ENCODE results near the gene SLC39A6. TPM values are rescaled to one million over a fixed set of nuclear protein-coding genes. Genes with fewer than 3 reads are reported as not detected.
"Not testable (repeated sequence)": the region's sequence is repeated elsewhere in the genome, so short reads cannot be mapped to it uniquely, and the experiment has no call there.

The SLC39A6 gene
- total RNA-seq, 2 experiments from 2014 or later = 19.4 to 19.7 TPM

GRCh38 chr18:36092116-36092515 lies 37.0 kb downstream of the SLC39A6 start:
- H3K4me3 Mint-ChIP-seq; ATAC-seq; H3K4me1 Mint-ChIP-seq (ENCODE audit: low read depth); H3K9me3 Mint-ChIP-seq (ENCODE audit: insufficient read depth); H3K36me3 Mint-ChIP-seq (ENCODE audit: low read depth); DNase-seq; CTCF ChIA-PET; H3K27ac Mint-ChIP-seq: not testable (repeated sequence)
- H3K27me3 Mint-ChIP-seq (ENCODE audit: low read depth) = peaks cover 14% of the 10 kb centered on the region
- POLR2A ChIA-PET = interaction anchor here (0.8 kb wide), 1 partner anchor 37 kb away, joined by 4 read pairs; the partner anchor contains the start of gene SLC39A6

GRCh38 chr18:36089001-36089400 lies 40.1 kb downstream of the SLC39A6 start:
- Mint-ChIP-seq H3K27ac (no peak overlapping the region), H3K4me3 (no peak overlapping the region), H3K27me3 (ENCODE audit: low read depth) (peaks cover 7% of the 10 kb centered on the region), H3K9me3 (ENCODE audit: insufficient read depth) (no peaks in the 10 kb centered on the region), H3K36me3 (ENCODE audit: low read depth) (no peaks in the 10 kb centered on the region), H3K4me1 (ENCODE audit: low read depth) (peaks cover 12% of the 10 kb centered on the region)
- DNase-seq (no peak), ATAC-seq (no peak)
- ChIA-PET CTCF (no interaction called here), POLR2A (no interaction called here)

- CTCF ChIA-PET = no interaction called here
Measured at GRCh38 chr18:36088256-36088655, 40.9 kb downstream of the SLC39A6 start.

GRCh38 chr18:36086186-36086585 lies 43.0 kb downstream of the SLC39A6 start:
- H3K9me3 Mint-ChIP-seq (ENCODE audit: insufficient read depth) = peaks cover 6% of the 10 kb centered on the region
- POLR2A ChIA-PET = no interaction called here
- DNase-seq (no peak), ATAC-seq (no peak)
- peaks cover 17% of the 10 kb centered on the region for H3K4me1 Mint-ChIP-seq (ENCODE audit: low read depth)
- H3K27ac Mint-ChIP-seq = no peak overlapping the region
- CTCF ChIA-PET = interaction anchor here (1.6 to 2.8 kb wide), 3 partner anchors 10 to 198 kb away, joined by 3 to 14 read pairs (median 3); no protein-coding TSS in a partner anchor
- H3K27me3 Mint-ChIP-seq (ENCODE audit: low read depth) = peaks cover 3% of the 10 kb centered on the region
- peaks cover under 1% of the 10 kb centered on the region for H3K36me3 Mint-ChIP-seq (ENCODE audit: low read depth)
- H3K4me3 Mint-ChIP-seq = no peak overlapping the region

More at GRCh38 chr18:36088256-36088655, 40.9 kb downstream of the SLC39A6 start:
- H3K36me3 Mint-ChIP-seq (ENCODE audit: low read depth) = no peaks in the 10 kb centered on the region
- peaks cover 16% of the 10 kb centered on the region for H3K4me1 Mint-ChIP-seq (ENCODE audit: low read depth)
- peaks cover 7% of the 10 kb centered on the region for H3K27me3 Mint-ChIP-seq (ENCODE audit: low read depth)
- H3K4me3 Mint-ChIP-seq = no peak overlapping the region
- DNase-seq (no peak), ATAC-seq (no peak)
- no peak overlapping the region for H3K27ac Mint-ChIP-seq
- H3K9me3 Mint-ChIP-seq (ENCODE audit: insufficient read depth) = no peaks in the 10 kb centered on the region
- POLR2A ChIA-PET = no interaction called here

- Mint-ChIP-seq H3K27me3 (ENCODE audit: low read depth) (peaks cover 3% of the 10 kb centered on the region), H3K4me1 (ENCODE audit: low read depth) (peaks cover 17% of the 10 kb centered on the region), H3K9me3 (ENCODE audit: insufficient read depth) (peaks cover 16% of the 10 kb centered on the region), H3K36me3 (ENCODE audit: low read depth) (peaks cover 4% of the 10 kb centered on the region), H3K4me3 (no peak overlapping the region), H3K27ac (no peak overlapping the region)
- POLR2A ChIA-PET = interaction anchor here (1.2 kb wide), 1 partner anchor 44 kb away, joined by 4 read pairs; the partner anchor contains the start of gene SLC39A6
- ATAC-seq (no peak), DNase-seq (no peak)
- CTCF ChIA-PET = interaction anchor here (1.6 to 2.8 kb wide), 3 partner anchors 11 to 199 kb away, joined by 3 to 14 read pairs (median 3); no protein-coding TSS in a partner anchor
Measured at GRCh38 chr18:36085195-36085594, 43.9 kb downstream of the SLC39A6 start.

GRCh38 chr18:36083729-36084128 lies 45.4 kb downstream of the SLC39A6 start:
- peaks cover 3% of the 10 kb centered on the region for H3K27me3 Mint-ChIP-seq (ENCODE audit: low read depth)
- CTCF ChIA-PET = interaction anchor here (1.0 kb wide), 1 partner anchor 66 kb away, joined by 3 read pairs; no protein-coding TSS in a partner anchor
- ATAC-seq (no peak), DNase-seq (no peak)
- H3K36me3 Mint-ChIP-seq (ENCODE audit: low read depth) = peaks cover 4% of the 10 kb centered on the region
- H3K4me1 Mint-ChIP-seq (ENCODE audit: low read depth) = peaks cover 17% of the 10 kb centered on the region
- H3K9me3 Mint-ChIP-seq (ENCODE audit: insufficient read depth) = peaks cover 20% of the 10 kb centered on the region
- no peak overlapping the region for H3K27ac Mint-ChIP-seq
- POLR2A ChIA-PET = no interaction called here
- no peak overlapping the region for H3K4me3 Mint-ChIP-seq

- ATAC-seq; H3K4me3 Mint-ChIP-seq; POLR2A ChIA-PET; H3K27me3 Mint-ChIP-seq (ENCODE audit: low read depth); H3K27ac Mint-ChIP-seq; H3K36me3 Mint-ChIP-seq (ENCODE audit: low read depth); CTCF ChIA-PET; DNase-seq: not testable (repeated sequence)
- Mint-ChIP-seq H3K9me3 (ENCODE audit: insufficient read depth) (peaks cover 20% of the 10 kb centered on the region), H3K4me1 (ENCODE audit: low read depth) (peaks cover 17% of the 10 kb centered on the region)
Measured at GRCh38 chr18:36081118-36081517, 48.0 kb downstream of the SLC39A6 start.

DNA sequence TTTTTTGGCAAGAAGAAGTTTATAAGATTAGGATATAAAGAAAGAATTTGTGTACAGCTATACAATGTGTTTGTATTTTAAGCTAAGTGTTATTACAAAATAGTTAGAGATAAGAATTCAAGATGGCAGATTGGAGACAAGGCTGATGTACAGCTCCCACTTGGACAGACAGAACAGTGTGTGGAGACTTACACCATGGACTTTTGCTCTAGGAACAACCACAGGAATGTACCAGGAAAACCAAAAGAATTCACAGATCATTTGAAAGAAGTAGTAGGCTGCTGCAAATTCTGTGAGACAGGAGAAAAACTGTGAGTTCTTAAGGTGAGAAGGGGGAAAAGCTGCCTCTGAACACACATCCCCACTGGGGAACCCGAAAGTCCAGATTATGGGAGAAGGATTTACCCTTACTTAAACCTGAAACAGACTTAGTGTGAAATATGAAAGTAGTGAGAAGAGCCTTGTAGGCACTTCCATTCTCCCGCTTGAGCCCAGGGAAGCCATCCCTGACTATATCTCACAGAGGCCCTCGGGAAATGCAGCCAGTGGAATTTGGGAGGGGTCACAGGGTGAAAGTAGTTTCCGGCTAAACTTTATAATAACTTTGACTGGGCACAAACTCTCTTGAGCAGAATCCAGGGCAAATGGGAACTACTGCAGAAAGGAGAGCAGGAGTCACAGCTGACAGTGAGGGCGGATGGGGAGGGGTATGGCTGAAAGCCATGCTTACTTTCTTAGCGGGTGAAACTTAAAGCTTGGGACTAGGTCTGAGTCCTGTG lies 50.2 kb downstream of the SLC39A6 start:
- Mint-ChIP-seq H3K4me3 (no peak overlapping the region), H3K4me1 (ENCODE audit: low read depth) (peaks cover 14% of the 10 kb centered on the region), H3K36me3 (ENCODE audit: low read depth) (peaks cover 4% of the 10 kb centered on the region), H3K27me3 (ENCODE audit: low read depth) (peaks cover 6% of the 10 kb centered on the region), H3K27ac (no peak overlapping the region), H3K9me3 (ENCODE audit: insufficient read depth) (peaks cover 20% of the 10 kb centered on the region)
- DNase-seq (no peak), ATAC-seq (no peak)
- ChIA-PET CTCF (no interaction called here), POLR2A (interaction anchor here (0.8 kb wide), 1 partner anchor 96 kb away, joined by 3 read pairs; no protein-coding TSS in a partner anchor)

GRCh38 chr18:36077764-36078163 lies 51.4 kb downstream of the SLC39A6 start:
- CTCF ChIA-PET; ATAC-seq; H3K36me3 Mint-ChIP-seq (ENCODE audit: low read depth); H3K4me3 Mint-ChIP-seq; H3K4me1 Mint-ChIP-seq (ENCODE audit: low read depth); POLR2A ChIA-PET; DNase-seq; H3K27ac Mint-ChIP-seq: not testable (repeated sequence)
- H3K9me3 Mint-ChIP-seq (ENCODE audit: insufficient read depth) = peaks cover 20% of the 10 kb centered on the region
- H3K27me3 Mint-ChIP-seq (ENCODE audit: low read depth) = peaks cover 12% of the 10 kb centered on the region

GRCh38 chr18:36075862-36076587 lies 53.1 kb downstream of the SLC39A6 start:
- no peaks in the 10 kb centered on the region for H3K4me1 Mint-ChIP-seq (ENCODE audit: low read depth)
- peaks cover 2% of the 10 kb centered on the region for H3K36me3 Mint-ChIP-seq (ENCODE audit: low read depth)
- no peak overlapping the region for H3K27ac Mint-ChIP-seq
- peaks cover 13% of the 10 kb centered on the region for H3K9me3 Mint-ChIP-seq (ENCODE audit: insufficient read depth)
- H3K4me3 Mint-ChIP-seq = no peak overlapping the region
- POLR2A ChIA-PET = no interaction called here
- CTCF ChIA-PET = no interaction called here
- no peak for DNase-seq
- no peak for ATAC-seq
- H3K27me3 Mint-ChIP-seq (ENCODE audit: low read depth) = peaks cover 12% of the 10 kb centered on the region

- Mint-ChIP-seq H3K27ac (no peak overlapping the region), H3K36me3 (ENCODE audit: low read depth) (no peaks in the 10 kb centered on the region), H3K4me3 (no peak overlapping the region), H3K4me1 (ENCODE audit: low read depth) (no peaks in the 10 kb centered on the region), H3K9me3 (ENCODE audit: insufficient read depth) (no peaks in the 10 kb centered on the region), H3K27me3 (ENCODE audit: low read depth) (peaks cover 15% of the 10 kb centered on the region)
- DNase-seq (no peak), ATAC-seq (no peak)
- ChIA-PET CTCF (interaction anchor here (1.0 kb wide), 1 partner anchor 21 kb away, joined by 5 read pairs; no protein-coding TSS in a partner anchor), POLR2A (no interaction called here)
Measured at GRCh38 chr18:36074435-36074834, 54.7 kb downstream of the SLC39A6 start.

- no peak overlapping the region for H3K4me3 Mint-ChIP-seq
- H3K9me3 Mint-ChIP-seq (ENCODE audit: insufficient read depth) = no peaks in the 10 kb centered on the region
- H3K27ac Mint-ChIP-seq = no peak overlapping the region
- peaks cover 15% of the 10 kb centered on the region for H3K27me3 Mint-ChIP-seq (ENCODE audit: low read depth)
- ChIA-PET CTCF (interaction anchor here (0.7 to 1.0 kb wide), 2 partner anchors 22 to 49 kb away, joined by 3 to 5 read pairs; no protein-coding TSS in a partner anchor), POLR2A (no interaction called here)
- H3K36me3 Mint-ChIP-seq (ENCODE audit: low read depth) = no peaks in the 10 kb centered on the region
- no peak for ATAC-seq
- no peaks in the 10 kb centered on the region for H3K4me1 Mint-ChIP-seq (ENCODE audit: low read depth)
- DNase-seq = no peak
Measured at GRCh38 chr18:36073676-36074075, 55.5 kb downstream of the SLC39A6 start.

Data from activated CD8-positive, alpha-beta T cell treated with anti-CD3 and anti-CD28 coated beads, Interleukin-2, amount 10 ng/mL, durations not matched to agents 7 days and 5 days (primary cell).